Stimulated activated naive CD4-positive, alpha-beta T cell (primary cell): ENCODE data around the gene ATG9A.

Experiments
- DNase-seq, 6 experiments: peaks; one replicate each; lab custom pipeline; 2025; lab: John Stamatoyannopoulos, UW

ATG9A gene

DNA sequence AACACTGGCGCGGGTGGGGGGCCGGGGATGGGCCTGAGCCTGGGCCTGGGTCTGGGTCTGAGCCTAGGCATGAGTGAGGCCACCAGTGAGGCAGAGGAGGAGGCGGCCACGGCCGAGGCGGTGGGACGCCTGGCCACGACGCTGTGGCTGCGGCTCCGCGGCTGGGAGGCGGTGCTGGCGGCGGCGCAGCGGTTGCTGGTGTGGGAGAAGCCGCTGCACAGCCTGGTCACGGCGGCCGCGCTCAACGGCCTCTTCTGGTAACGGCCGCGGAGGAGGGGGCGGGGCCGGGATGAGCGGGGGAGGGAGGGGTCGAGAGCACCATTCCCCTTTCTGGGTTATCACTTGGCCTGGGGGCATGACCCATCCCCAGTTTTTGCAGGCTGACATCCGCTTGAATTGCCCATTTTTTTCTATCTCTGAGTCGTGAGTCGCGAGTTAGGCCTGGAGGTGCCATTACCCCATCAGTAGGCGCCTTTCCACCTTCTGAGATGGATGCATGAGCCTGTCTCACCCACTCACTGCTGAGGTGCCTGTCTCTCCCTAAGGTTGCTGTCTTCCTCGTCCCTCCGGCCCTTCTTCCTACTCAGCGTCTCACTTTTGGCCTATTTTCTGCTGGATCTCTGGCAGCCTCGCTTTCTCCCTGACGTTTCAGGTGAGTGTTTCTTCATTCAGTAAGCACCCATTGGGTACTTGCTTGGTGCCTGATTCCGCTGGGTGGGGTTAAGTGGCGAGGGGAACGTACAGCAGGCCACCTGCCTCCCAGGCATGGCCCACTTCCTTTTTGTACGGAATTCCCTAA is 50.9 kb downstream of the ATG9A start:
- DNase-seq = peak in 5 of 6 experiments; percentile 29 to 67 (median 48)

DNA sequence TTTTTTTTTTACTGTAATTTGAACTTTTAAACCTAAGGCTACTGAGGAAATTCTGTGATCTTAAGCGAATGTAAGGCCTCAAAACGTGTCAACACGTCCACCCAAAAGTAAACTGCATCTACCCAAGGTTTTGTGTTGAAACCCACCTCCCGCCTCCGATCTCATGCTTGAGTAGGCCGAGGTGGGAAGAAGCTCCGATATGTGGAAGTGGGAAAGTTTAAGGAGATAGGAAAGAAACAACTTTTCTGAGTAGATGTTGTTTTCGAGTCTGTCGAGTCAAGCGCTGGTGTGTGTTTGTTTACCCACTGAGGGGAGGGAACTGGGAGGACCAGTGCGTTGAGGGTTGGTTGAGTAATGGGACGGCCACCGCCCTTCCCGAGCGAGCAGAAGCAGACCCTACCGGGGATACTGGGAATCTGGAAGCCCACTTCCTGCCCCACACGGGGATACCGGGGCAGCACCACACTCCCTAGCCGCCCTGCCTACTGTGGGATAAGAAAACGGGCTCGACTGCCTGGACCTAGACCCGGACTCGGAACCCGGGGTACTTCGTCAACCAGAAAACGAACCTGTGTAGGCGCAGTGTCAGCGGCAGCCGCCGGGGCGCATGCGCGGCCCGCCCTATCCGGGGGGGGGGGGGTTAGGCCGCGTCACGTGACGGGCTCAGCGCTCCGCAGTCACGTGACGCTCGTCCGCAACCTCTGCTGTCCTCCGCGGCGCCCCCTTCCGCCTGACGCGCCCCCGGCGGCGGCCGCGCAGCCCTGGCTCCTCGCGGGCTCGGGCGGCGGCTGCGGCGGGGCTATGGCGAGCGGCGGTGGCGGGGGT is 51.7 kb downstream of the ATG9A start, which contains the start of gene RETREG2:
Gene RETREG2 (plus strand): TSS at position 724 of the 825 bp plus-strand sequence. CDS start 78 bp downstream, at position 802.
- DNase-seq = peak; percentile 74 to 92 (median 85)

DNA sequence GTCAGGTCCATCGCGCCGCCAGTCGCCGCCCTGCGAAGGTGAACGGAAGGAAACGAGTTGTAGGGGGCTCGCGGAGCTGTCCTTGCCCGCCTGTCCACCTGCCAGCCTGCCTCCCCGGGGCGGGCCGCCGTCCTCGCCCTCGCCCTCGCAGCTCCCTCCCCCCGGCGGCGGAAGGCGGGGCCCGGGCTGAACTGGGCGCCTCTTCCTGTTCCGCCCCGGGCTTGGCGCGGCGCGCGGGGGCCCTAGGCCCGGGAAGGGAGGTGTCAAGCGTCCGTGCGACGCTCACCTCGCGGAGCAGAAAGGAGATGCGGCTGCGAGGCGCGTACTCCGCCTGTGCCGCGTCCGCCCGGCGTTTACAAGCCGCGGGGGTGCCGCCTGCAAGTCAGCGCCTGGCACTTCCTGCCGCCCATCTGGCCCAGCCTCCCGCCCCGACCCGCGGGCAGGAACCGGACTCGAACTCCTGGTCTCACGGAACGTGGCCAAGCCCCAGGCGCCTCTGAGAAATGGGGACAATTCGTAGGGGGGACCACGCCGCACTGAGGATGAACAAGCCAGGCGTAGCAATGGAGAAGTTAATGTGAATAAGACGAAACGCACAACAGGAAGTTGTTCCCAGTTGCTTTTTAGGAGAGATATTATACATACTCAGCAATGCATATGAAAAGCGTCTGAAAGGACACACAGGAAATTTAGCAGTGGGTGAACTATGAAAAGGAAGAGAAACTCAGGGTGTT is 52.5 kb downstream of the ATG9A start, which contains the start of gene CNPPD1:
Gene CNPPD1 (minus strand): TSS at position 108 of the 734 bp plus-strand sequence. CDS start 97 bp downstream, at position 11.
- DNase-seq = peak; percentile 72 to 89 (median 80)

DNA sequence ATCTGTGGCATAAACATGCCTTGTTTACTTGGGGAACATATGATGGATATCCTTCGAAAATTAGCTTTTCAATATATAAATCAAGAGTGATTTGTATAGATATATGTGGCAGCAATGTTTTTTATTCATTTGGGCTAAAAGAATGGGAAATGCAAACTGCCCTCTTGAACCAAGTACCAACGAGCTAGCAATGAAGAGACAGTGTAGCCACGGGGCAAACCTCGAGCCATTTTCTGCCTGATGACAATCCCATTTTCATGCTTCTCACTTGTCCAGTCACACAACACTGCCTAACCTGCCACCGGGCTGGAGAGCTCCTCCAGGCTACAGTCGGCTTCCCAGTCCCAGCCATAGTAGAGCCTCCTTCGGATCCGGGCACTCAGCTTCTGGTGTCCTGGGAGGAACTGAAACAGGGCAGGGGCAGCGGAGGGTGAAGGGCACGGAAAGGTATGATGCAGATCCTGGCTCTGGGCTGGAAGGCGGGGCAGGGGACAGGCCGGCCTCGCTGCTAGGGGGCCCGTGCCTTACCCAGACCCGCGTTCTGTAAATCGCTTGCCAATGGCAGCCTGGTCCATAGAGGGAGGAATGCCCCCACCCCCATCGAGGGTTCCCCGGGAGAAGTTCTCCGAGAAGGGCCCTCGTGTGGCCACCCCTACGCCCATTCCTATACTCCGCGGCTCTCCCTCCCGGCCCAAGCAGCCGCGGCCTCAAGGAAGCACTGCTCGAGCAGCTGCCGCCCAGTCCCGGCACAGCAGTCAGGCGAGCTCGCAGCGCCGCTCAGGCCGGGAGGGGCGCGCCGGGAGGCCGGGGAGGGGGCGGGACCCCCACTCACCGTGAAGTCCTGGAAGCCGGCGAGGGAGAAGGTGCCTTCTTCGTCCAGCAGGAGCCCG is 53.3 kb downstream of the ATG9A start:
- peak in 3 of 6 experiments; percentile 28 to 61 (median 33) for DNase-seq

DNA sequence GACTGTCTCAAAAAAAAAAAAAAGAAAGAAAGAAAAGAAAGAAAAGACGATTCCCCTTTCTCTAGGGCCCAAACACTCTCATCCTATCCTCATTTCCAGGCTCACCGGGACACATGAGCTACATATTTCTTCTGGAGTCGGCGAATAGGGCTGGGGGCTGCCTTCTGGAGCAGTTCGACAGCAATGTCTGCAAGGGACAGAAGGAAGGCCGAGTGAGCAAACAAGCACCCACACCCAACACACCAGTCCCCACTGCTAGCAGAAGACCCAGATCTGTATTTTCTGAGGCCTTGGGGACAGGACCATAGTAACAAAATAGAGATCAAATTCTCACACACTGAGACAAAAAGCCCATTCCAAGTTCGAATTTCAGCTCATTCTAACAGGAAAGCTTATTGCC is 54.0 kb downstream of the ATG9A start:
- no peak for DNase-seq

DNA sequence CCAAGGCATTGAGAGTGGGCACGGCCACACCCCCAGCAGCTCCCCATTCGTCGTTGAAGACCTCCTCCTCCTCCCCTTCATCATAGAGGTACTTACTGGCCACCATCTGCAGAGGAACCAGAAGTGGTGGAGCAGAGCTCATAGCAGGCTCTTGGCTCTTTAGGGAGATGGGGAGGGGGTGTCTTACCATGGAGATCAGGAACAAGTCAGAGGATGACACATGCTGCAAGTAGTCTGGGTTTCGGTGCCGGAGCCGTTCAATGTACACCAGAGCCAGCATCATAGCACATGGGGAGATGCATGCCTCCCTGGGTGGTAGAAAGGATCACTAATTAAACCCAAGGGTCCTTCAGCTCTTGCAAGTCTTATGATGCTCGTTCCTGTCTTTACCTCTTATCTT is 54.6 kb downstream of the ATG9A start:
- no peak for DNase-seq

DNA sequence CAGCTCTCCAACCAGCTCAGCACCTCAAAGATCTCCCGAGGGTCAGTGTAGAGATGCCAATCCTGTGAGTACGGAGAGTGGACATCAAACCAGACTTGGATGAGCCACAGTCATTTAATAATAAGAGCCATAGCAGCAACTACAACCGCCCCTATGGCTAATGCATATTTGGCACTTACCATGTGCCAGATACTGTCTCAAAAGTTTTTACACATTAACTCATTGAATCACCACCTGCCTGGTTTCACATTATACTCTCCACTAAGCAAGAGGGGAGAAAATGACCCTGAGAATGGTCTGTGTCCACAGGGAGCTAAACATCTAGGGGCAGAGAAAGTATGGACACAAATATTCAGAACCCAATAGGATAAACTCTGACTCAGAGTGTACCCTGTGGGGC is 55.3 kb downstream of the ATG9A start:
- no peak for DNase-seq

DNA sequence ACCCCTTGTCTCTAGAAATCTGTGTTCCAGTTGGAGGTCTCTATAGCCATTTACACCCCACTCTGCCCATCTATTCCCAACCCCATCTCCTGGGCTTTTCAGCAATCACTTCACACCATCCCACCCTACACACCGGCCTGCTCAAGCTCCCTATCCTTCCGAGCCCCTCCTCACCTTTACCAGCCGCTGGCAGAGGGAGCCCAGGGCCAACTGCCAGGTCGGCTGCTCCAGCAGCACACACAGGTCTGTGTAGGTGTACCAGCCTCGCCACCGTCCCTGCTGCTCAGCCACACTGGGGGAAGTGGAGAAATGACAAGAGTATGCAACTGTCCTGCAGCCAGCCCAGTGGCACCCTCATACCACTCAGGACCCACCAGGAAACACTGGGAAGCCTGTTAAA is 56.3 kb downstream of the ATG9A start:
- no peak for DNase-seq

DNA sequence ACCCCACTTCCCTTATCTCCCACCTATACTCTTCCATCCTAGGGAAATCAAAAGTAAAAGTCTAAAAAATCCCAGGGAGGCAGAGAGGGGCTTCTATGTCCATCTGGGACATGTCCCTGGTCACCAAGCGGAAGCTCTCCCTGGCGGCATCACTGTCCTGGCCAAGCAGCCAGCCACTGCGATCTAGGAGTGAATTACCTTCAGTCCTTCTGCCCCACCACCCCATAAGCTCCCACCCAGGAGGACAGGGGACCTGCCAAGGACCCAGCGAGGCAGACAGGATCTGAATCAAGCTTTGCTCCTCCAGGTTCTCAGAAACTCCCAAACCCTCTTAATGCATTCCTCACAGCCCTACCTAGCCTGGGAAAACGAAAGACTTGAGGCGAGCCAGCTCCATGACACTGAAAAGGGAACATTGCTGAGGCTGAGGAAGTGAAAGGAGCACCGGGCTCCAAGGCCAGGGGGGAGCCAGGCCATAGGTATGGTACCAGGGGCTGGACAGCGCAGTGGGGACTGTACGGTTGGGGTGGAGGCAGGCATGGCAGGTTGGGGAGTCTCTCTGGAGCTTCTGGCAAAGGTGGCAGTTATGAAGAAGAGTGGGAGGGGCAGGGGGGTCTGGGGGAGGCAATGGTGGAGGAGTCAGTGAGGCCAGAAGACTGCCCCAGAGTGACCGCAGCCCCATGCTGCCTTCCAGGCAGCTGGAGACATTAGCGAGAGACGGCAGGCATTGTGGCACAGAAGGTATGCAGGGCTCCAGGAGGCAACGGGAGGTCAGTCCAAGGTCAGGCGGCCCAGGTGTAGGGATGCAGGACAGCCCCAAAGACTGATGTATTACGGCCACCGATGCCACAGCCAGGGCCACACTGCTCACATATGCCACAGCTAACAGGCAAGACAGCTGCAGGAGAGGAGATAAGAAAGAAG is 56.9 kb downstream of the ATG9A start:
- DNase-seq = no peak

DNA sequence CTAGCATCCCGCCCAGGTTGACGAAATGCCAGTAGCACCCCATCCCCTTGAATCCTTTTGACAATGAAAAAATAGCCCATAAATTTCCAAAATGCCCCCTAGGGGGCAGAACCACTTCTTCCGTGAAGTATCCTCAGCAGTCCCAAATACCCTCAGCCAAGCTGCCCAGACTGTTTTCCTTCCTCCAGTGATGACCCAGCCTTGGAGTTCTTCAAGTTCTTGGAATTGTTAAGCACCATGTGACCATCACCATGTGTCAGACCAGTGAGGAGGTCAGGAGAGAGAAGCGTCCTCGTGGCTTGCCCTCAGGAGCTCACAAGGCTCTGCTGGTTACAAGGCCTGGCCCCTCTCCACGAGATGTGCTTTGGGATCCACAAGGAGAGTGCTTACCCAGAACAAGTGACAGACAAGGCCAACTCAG is 58.2 kb downstream of the ATG9A start:
- peak in 2 of 6 experiments; percentile 43 to 59 for DNase-seq

DNA sequence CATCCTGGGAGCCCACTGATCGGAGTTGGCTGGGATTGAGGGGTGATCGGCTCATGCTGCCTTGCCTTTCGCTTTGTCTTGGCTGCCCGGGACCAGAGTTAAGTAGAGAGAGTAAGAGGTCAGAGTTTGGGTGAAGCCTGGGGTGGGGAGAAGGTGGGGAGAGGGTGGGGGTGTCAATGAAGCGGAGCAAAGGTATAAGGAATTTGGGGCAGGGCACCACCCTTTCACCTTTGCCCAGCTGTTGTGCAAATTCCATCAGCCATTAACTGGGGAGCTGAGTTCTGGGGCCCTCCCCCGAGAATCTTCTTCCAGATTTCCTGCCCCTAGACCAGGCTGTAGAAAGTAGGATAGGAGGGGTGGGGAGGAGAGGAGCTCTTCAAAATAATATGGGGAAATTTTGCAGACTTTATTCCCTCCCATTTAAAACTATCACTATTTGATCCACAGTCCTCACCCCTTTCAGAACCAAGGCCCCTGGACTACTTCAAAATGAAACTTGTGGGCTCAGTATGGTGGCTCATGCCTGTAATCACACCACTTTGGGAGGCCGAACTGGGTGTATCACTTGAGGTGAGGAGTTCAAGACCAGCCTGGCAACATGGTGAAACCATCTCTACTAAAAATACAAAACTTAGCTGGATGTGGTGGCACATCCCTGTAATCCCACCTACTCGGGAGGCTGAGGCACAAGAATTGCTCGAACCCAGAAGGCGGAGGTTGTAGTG is 59.3 kb downstream of the ATG9A start, which contains the start of gene SLC23A3:
Gene SLC23A3 (minus strand): TSS at position 100 of the 725 bp plus-strand sequence. CDS start 45 bp downstream, at position 55.
- no peak for DNase-seq
